Ovary (tissue), 3 donors: Measurements from ENCODE around the gene PPP1R3F.

Source experiments
- CTCF ChIP-seq, 3 donors: fragments of 450-650 bp in 2 of 3; fragments of 200-600 bp in 1 of 3; IDR thresholded peaks; one replicate each; pipeline versions ENCODE4 v1.5.1 to v1.8.0; 2016 to 2022; ENCODE audit warnings: antibody characterized with exemption in 3 of 3, mild to moderate bottlenecking in 1 of 3
- EP300 ChIP-seq: sonication (generic); formaldehyde crosslinking; IDR thresholded peaks from one replicate; pipeline ENCODE4 v1.6.1; 2017; ENCODE audit warnings: antibody characterized with exemption
- POLR2A ChIP-seq: fragments of 450-650 bp; IDR thresholded peaks from one replicate; pipeline ENCODE4 v1.6.1; 2017; ENCODE audit warnings: antibody characterized with exemption, mild to moderate bottlenecking, moderate library complexity
- donor health status: DM: no; HTN: no; CAD: no.

- TF ChIP-seq CTCF (IDR thresholded peaks at IDR 0.05), result no peak
- no peak for TF ChIP-seq POLR2A
- no peak for TF ChIP-seq EP300
Observed at GRCh38 chrX:49242545-49243066, 27.0 kb upstream of the PPP1R3F start.
